ENCODE results near the gene SDK1. TPM values are rescaled to one million over a fixed set of nuclear protein-coding genes. Genes with fewer than 3 reads are reported as not detected.

Gene SDK1
- total and polyA plus RNA-seq, 2 experiments from 2014 or later = 2.1 to 10.0 TPM

- no peaks in the 10 kb centered on the region for H3K36me3 Mint-ChIP-seq (ENCODE audit: low read depth)
- H3K27me3 Mint-ChIP-seq (ENCODE audit: insufficient read depth, low read depth, poor library complexity) = no peaks in the 10 kb centered on the region
- no peak for TF ChIP-seq REST (IDR thresholded peaks at IDR 0.05; ENCODE audit: unreplicated experiment)
- TF ChIP-seq EZH2 (IDR thresholded peaks at IDR 0.05; ENCODE audit: low read depth, unreplicated experiment) = no peak
- TF ChIP-seq EZH2phosphoT487 (IDR thresholded peaks at IDR 0.05; ENCODE audit: unreplicated experiment) = no peak
- TF ChIP-seq CREB1 (CRISPR knock-in tag; IDR thresholded peaks at IDR 0.05; ENCODE audit: low read depth) = no peak
- no peak for TF ChIP-seq STAT1 (IDR thresholded peaks at IDR 0.05; ENCODE audit: unreplicated experiment)
- no peak for TF ChIP-seq ZNF331 (CRISPR knock-in tag; IDR thresholded peaks at IDR 0.05; ENCODE audit: low read depth)
- no peak for TF ChIP-seq CTCF (conservative IDR thresholded peaks at IDR 0.05; ENCODE audit: low read depth in 2 of 2)
Observed at GRCh38 chr7:3791327-3791726, 490.3 kb downstream of the SDK1 start.

GRCh38 chr7:3795141-3795540 is 494.1 kb downstream of the SDK1 start:
- Histone ChIP-seq H3K79me2 (replicated peaks; ENCODE audit: insufficient read depth) (no peaks in the 10 kb centered on the region), H3K27me3 (ENCODE audit: insufficient read depth) (no peaks in the 10 kb centered on the region), H2AFZ (no peak overlapping the region), H3K4me2 (no peak overlapping the region), H3K4me3 (no peak overlapping the region), H3K4me1 (ENCODE audit: insufficient read depth) (no peaks in the 10 kb centered on the region), H3K27ac (ENCODE audit: low read depth) (no peak overlapping the region), H4K20me1 (replicated peaks; ENCODE audit: insufficient read depth) (no peaks in the 10 kb centered on the region), H3F3A (replicated peaks; ENCODE audit: low read depth) (no peaks in the 10 kb centered on the region), H3K36me3 (ENCODE audit: insufficient read depth) (no peaks in the 10 kb centered on the region), H3K9me2 (ENCODE audit: insufficient read depth) (no peaks in the 10 kb centered on the region; the same call in 1 of the 2 replicates)
- Mint-ChIP-seq H3K4me1 (peaks cover 5% of the 10 kb centered on the region; the same call in 2 of the 3 replicates), H3K27me3 (ENCODE audit: insufficient read depth, low read depth, poor library complexity) (no peaks in the 10 kb centered on the region), H3K9me3 (no peaks in the 10 kb centered on the region), H3K27ac (no peak overlapping the region), H3K36me3 (ENCODE audit: low read depth) (0 out of 3 replicates have a peak, but pooled peaks cover 2% of the 10 kb centered on the region), H3K4me3 (no peak overlapping the region)
- TF ChIP-seq EZH2phosphoT487 (IDR thresholded peaks at IDR 0.05; ENCODE audit: unreplicated experiment) = no peak
- TF ChIP-seq ETS1 (IDR thresholded peaks at IDR 0.05) = no peak
- TF ChIP-seq REST (IDR thresholded peaks at IDR 0.05; ENCODE audit: unreplicated experiment) = no peak
- TF ChIP-seq JUNB (IDR thresholded peaks at IDR 0.05; ENCODE audit: unreplicated experiment) = no peak
- no peak for TF ChIP-seq NANOG (IDR thresholded peaks at IDR 0.05; ENCODE audit: borderline replicate concordance)
- DNase-seq (ENCODE audit: low spot score) = no peak
- no peak for ATAC-seq

More at GRCh38 chr7:3791327-3791726, 490.3 kb downstream of the SDK1 start:
- no peak overlapping the region for H3K4me3 ChIP-seq
- ATAC-seq = no peak
- no peak overlapping the region for H2AFZ ChIP-seq
- H3K9me2 ChIP-seq (ENCODE audit: insufficient read depth) = no peaks in the 10 kb centered on the region; the same call in 1 of the 2 replicates
- H3K4me2 ChIP-seq = no peak overlapping the region
- no peaks in the 10 kb centered on the region for H3F3A ChIP-seq (replicated peaks; ENCODE audit: low read depth)
- H3K4me3 Mint-ChIP-seq = no peak overlapping the region
- no peaks in the 10 kb centered on the region for H3K4me1 ChIP-seq (ENCODE audit: insufficient read depth)
- no peaks in the 10 kb centered on the region for H3K9me3 Mint-ChIP-seq
- H3K4me1 Mint-ChIP-seq = peaks cover 5% of the 10 kb centered on the region
- H4K20me1 ChIP-seq (replicated peaks; ENCODE audit: insufficient read depth) = no peaks in the 10 kb centered on the region
- H3K79me2 ChIP-seq (replicated peaks; ENCODE audit: insufficient read depth) = no peaks in the 10 kb centered on the region
- no peak overlapping the region for H3K27ac ChIP-seq (ENCODE audit: low read depth)
- no peak overlapping the region for H3K27ac Mint-ChIP-seq
- DNase-seq (ENCODE audit: low spot score) = no peak
- H3K27me3 ChIP-seq (ENCODE audit: insufficient read depth) = no peaks in the 10 kb centered on the region
- no peaks in the 10 kb centered on the region for H3K36me3 ChIP-seq (ENCODE audit: insufficient read depth)

Data from GM23338 (cell line).